NCI-H1092 (cell line): ENCODE data around the gene EHF.
"Not testable (repeated sequence)": the region's sequence is repeated elsewhere in the genome, so short reads cannot be mapped to it uniquely, and the experiment has no call there.

ENCODE experiments used
- DNase-seq: peaks from one replicate; lab custom pipeline; 2025; lab: John Stamatoyannopoulos, UW

The EHF gene

DNA sequence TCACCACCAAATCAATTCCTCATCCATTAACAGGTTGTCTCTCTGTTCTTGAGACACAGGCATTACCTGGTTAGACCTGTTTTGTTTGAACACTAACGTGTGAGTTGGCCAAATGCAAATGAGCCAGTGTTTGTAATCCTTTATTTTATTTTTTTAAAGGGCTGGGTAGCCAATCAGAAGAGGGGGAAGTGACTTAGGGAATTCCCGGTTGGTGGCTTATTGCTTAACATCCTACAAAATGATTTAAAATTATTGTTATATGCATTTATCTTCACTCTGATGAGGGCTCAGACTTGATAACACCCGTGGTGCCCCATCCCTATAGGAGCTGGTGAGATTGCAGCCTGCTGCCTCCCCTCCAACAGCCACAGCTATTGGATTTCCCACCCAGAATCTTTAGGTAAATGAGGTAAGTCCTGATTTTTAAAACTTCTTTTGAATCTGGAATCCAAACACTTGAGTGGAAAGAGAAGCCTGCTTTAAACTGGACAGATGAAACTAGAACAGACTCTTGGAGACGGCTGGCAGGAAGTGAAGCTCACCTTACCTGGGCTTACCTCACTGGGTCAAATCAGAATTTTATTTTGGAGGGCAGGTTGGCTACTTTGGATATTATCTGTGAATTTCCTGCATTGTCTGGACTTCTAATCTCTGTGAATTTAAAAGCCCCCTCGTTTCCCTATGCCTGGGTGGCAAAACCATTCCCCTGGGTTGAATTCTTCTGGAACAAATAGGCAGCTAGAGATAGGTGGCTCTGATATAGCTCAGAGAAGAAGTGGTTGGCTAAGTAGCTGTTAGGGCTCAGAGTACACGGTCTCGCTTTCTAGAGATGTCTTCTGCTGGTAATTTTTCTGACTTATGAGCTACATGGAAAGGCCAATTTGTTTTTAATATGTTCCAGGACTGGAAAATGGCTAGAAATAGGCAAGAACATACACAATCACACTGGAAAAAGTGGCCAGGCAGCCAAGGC lies at the start of gene EHF:
Gene EHF (plus strand): TSS at position 274 of the 973 bp plus-strand sequence. CDS start 21,538 bp downstream, outside the sequence.
- no peak for DNase-seq

- DNase-seq = no peak
These were observed 47.4 kb upstream of the EHF start for GRCh38 chr11:34573537-34573936.

GRCh38 chr11:34575261-34575660 lies 45.6 kb upstream of the EHF start:
- DNase-seq = no peak

- no peak for DNase-seq
These were observed 45.2 kb upstream of the EHF start for GRCh38 chr11:34575671-34576070.

DNA sequence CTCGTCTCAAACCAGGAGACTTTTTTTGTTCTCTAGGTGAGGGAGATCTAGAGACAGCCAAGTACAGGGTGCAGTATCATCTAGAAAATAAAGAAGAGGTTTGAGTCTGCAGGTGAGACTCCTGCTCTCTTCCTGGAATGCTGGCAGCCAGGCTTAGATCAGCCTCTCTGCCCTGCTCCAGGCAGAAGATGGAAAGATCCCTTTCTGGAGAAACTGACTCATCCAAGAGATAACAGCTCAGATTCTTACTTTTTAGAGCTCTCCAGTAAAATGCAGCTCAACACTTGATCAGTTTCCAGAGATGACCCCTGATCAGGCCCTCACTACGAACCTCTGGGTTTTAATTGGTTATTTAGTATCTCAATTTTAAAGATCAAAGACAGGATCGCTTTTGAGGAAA lies 44.6 kb upstream of the EHF start:
- DNase-seq = no peak

DNA sequence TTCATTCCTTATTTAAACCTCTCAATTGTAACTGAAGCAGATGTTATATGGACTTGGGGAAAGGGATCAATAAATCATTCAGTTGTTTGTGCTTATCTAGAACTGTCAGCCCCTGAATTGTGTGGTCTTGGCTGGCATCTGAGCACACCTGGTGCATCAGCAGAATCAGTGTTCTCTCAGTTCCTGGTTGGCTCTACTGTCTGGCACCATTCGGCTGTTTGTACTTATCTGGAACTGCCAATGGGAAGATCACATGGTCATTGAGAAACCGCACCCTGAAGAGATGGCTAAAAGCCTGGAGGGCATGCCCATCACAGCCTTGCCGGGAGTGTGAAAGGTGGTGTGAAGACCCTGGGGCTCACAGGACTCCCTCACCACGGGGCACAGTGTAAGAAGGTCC lies 37.1 kb upstream of the EHF start:
- DNase-seq = no peak

- DNase-seq = no peak
These were observed 35.6 kb upstream of the EHF start for GRCh38 chr11:34585304-34585734.

- no peak for DNase-seq
These were observed 35.0 kb upstream of the EHF start for GRCh38 chr11:34585735-34586487.

GRCh38 chr11:34586488-34587281 lies 34.2 kb upstream of the EHF start:
- DNase-seq = no peak

GRCh38 chr11:34587282-34587677 lies 33.6 kb upstream of the EHF start:
- DNase-seq = no peak

GRCh38 chr11:34588023-34588422 lies 32.9 kb upstream of the EHF start:
- no peak for DNase-seq

DNA sequence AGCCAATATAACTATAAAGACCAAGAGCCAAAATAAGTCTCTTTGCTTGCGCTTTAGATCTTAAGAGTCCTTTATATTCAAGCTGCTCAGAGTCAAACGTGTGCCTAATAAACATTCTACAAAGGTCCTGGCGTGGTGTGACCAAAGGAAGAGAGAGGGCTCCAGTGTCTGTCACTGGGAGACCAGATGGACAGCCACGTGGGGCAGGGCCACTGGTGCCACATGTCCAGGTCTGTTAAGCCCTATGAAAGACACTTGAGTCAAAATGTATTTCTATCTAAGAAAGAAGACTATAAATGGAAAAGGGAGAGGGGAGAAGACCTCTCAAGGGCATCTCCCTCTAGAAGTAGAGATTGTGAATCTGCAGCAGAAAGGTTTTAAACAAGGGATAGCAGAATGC lies 32.2 kb upstream of the EHF start:
- DNase-seq = no peak

GRCh38 chr11:34589177-34589576 lies 31.7 kb upstream of the EHF start:
- DNase-seq = not testable (repeated sequence)

DNA sequence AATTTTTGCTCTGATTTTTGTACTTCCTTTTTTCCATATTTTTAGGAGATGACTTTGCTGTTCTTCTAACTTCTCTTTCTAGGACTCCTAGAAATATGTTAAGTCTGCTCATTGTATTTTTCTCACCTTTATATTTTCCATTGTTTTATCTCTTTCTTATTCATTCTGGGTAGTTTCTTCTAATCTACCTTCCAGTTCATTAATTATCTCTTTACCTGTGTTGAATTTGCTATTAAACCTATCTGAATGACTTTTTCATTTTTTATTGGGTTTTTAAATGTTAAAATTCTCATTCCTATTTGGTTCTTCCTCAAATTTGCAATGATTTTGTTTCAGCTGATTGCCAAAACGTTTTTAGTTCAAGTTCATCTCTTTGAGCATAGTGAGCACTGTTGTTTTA lies 27.8 kb upstream of the EHF start:
- no peak for DNase-seq

GRCh38 chr11:34594603-34595002 lies 26.3 kb upstream of the EHF start:
- no peak for DNase-seq

DNA sequence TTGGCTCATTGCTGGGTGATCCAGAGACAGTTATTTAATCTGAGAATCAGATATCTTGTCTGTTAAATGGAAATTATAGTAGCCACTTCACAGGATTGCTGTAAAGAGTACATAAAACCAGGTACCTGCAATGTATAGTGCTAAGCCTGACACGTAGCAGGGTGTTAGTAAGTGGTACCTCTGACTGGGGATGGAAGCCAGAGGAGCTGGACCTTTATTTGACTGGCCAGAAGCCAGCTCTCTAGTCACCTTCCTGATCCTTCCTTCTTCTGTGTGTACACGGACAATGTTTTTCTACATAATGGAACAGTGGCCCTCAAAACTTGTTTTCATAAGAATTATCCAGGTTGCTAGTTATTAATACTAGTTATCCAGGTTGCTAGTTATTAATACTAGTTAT lies 25.5 kb upstream of the EHF start:
- DNase-seq = no peak

DNA sequence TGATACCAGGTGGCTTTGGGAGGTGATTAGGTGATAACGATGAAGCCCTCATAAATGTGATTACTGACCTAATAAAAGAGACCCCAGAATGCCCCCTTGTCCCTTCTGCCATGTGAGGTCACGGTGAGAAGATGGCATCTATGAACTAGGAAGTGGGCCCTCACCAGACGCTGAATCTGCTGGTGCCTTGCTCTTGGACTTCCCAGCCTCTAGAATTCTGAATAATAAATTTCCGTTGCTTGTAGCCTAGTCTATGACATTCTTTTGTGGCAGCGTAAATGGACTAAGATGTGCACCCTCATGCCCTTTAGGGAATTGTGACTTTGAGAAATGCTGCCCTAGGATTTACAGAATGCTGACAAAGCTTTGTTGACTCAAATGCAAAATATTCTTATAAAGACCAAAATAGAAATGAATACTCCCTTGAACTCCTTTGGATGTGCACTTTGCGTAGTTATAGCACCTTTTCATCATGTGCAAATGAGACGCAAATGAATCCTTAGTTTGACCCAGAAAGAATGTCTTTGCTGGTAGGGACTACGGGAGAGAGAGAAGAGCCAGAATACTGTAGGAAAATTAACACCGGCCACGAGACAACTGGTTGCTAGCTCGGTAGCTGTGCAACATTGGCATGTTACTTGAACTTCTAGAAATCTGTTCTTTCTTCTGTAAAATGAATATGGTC lies 24.8 kb upstream of the EHF start:
- DNase-seq = no peak

GRCh38 chr11:34599406-34599945 lies 21.4 kb upstream of the EHF start:
- no peak for DNase-seq

DNA sequence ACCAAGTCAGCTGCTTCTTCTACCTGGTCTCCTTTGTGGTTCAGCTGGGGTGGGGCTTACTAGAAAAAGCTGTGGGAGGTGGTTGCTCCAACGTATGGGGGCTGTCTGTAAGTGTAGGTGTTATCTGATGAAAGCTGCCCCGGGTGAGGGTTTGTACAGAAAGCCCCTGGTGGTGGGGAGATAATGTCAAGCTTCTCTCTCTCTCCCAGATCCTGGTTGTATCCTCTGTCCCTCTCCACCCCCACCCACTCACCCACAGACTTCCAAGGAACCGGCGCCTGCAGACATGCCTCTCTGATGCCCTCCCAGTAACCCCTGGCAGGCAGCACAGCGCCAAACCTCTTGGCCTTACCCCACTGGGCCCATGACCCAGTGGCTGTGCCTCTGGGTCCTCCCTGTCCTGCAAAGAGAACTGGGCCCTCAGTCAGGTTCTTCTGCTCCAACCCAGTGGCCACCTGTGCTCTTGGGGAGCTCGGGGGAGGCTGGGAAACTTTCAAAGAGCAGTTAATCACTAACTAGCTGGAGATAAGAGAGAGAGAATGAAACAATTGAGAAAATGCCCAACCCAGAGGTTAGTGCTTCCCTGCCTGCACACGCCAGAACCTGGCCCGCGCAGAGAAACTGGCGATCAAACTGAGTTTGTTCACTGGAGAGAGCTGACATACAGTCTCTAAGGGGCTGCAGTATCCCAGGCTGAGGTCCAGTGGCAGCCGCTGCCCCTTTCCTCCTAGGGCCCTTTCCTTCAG lies 20.4 kb upstream of the EHF start:
- no peak for DNase-seq

DNA sequence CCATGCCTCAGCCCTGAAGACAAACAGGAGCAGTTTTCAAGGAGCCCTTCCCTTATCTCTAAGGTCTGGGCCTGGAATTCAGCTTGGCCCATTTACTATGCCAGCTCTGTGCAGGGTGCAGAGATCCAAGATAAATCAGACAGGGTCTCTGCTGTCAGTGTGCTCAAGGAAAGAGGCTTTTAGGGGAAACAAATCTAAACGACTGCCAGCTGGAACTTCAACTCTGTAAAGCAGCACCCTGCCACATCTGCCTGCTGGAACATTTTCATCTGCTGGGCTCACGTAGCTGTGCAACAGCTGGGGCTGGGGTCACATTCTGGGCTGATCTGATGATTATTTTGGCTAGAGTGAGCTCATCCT lies 19.8 kb upstream of the EHF start:
- no peak for DNase-seq

- no peak for DNase-seq
These were observed 19.3 kb upstream of the EHF start for GRCh38 chr11:34601609-34602008.
